ENCODE data around the gene TEX29.

DNA sequence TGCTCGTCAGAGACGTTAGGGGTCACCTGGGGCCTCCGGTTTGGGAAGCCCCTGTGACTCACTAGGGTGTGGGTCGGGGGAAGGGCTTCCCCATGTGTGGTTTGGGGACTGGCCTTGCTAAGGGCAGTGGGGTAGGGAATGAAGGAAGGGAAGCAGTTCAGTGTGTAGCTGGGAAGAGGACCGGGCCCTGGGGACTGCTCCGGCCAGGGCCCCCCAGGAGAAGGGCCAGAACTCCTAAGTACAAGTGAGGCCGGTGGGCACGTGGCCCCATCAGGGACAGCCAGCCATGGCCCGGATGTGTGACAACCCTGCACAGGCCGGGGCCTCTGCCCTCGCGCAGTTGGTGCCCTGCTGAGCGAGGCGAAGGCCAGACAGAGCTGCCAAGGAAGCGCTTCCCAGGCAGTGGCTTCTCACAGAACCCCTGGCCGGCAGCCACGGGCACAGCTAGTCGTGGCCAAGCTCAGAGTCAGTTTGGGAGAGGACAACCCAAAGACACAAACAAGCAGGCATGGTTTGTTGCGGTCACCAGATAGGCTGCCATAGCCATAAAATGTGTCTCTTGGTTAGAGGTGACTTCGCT is 25.7 kb downstream of the TEX29 start:
- TF ChIP-seq POLR2A (conservative IDR thresholded peaks at IDR 0.05) (no peak), KLF10 (CRISPR knock-in tag; IDR thresholded peaks at IDR 0.05) (no peak), NR1H2 (CRISPR knock-in tag; IDR thresholded peaks at IDR 0.05) (no peak), SMAD3 (CRISPR knock-in tag; conservative IDR thresholded peaks at IDR 0.05) (no peak), SMARCA5 (IDR thresholded peaks at IDR 0.05) (no peak)
- TF ChIP-seq, protein P1, sequence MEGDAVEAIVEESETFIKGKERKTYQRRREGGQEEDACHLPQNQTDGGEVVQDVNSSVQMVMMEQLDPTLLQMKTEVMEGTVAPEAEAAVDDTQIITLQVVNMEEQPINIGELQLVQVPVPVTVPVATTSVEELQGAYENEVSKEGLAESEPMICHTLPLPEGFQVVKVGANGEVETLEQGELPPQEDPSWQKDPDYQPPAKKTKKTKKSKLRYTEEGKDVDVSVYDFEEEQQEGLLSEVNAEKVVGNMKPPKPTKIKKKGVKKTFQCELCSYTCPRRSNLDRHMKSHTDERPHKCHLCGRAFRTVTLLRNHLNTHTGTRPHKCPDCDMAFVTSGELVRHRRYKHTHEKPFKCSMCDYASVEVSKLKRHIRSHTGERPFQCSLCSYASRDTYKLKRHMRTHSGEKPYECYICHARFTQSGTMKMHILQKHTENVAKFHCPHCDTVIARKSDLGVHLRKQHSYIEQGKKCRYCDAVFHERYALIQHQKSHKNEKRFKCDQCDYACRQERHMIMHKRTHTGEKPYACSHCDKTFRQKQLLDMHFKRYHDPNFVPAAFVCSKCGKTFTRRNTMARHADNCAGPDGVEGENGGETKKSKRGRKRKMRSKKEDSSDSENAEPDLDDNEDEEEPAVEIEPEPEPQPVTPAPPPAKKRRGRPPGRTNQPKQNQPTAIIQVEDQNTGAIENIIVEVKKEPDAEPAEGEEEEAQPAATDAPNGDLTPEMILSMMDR (IDR thresholded peaks at IDR 0.05 in 2 of 3, conservative IDR thresholded peaks at IDR 0.05 in 1 of 3; ENCODE audit: insufficient read depth in 2 of 3, low read depth in 1 of 3, low read length in 3 of 3): no peak

Data from K562 (cell line).